ENCODE results near the gene CCDC60.

CCDC60 gene

GRCh38 chr12:119440803-119441360, 106.4 kb downstream of the CCDC60 start:
- TF ChIP-seq, protein P1, sequence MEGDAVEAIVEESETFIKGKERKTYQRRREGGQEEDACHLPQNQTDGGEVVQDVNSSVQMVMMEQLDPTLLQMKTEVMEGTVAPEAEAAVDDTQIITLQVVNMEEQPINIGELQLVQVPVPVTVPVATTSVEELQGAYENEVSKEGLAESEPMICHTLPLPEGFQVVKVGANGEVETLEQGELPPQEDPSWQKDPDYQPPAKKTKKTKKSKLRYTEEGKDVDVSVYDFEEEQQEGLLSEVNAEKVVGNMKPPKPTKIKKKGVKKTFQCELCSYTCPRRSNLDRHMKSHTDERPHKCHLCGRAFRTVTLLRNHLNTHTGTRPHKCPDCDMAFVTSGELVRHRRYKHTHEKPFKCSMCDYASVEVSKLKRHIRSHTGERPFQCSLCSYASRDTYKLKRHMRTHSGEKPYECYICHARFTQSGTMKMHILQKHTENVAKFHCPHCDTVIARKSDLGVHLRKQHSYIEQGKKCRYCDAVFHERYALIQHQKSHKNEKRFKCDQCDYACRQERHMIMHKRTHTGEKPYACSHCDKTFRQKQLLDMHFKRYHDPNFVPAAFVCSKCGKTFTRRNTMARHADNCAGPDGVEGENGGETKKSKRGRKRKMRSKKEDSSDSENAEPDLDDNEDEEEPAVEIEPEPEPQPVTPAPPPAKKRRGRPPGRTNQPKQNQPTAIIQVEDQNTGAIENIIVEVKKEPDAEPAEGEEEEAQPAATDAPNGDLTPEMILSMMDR (IDR thresholded peaks at IDR 0.05; ENCODE audit: low read depth, low read length) = no peak
- H3K4me3 ChIP-seq (ENCODE audit: low read depth, low read length) = no peak overlapping the region

GRCh38 chr12:119444462-119445044, 110.0 kb downstream of the CCDC60 start:
- H3K4me3 ChIP-seq (ENCODE audit: low read depth, low read length) = no peak overlapping the region
- TF ChIP-seq, protein P1 (IDR thresholded peaks at IDR 0.05; ENCODE audit: low read depth, low read length) = no peak

GRCh38 chr12:119446459-119446858, 111.9 kb downstream of the CCDC60 start:
- TF ChIP-seq, protein P1 (IDR thresholded peaks at IDR 0.05; ENCODE audit: low read depth, low read length) = no peak
- no peak overlapping the region for H3K4me3 ChIP-seq (ENCODE audit: low read depth, low read length)

DNA sequence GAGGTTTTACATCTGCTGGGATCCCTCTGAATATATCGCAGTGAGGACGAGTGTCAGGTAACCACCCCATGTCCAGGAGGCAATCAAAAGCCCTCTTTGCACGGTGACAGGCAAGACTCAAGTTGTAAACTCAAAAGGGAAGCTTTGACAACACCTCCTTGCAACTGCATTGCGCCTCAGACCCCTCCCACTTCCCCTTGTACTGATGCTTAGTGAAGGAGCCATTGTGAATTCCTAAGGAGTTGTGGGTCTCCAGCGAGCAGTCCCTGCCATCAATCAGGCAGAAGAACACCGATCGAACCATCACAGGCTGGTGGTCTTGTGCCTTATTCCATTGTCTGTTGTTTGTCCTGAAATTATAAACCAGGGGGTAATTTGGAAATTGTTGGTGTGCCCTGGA, 112.6 kb downstream of the CCDC60 start:
- TF ChIP-seq, protein P1 (IDR thresholded peaks at IDR 0.05; ENCODE audit: low read depth, low read length) = no peak
- no peak overlapping the region for H3K4me3 ChIP-seq (ENCODE audit: low read depth, low read length)

DNA sequence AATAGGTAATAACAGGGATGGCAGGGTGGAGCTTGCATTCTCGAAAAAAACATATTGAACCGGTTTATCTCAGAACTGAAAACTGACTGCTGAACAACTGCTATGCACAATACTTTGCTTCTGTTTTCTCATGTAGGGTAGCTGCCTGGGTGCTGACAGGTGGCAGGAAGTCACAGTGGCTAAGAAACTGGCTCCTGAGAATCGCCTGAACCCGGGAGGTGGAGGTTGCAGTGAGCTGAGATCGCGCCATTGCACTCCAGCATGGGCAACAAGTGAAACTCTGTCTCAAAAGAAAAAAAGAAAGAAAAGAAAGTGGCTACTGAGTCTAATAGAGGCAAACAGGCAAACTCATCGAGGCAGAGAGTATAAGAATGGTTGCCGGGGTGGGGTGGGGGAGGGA, 113.1 kb downstream of the CCDC60 start:
- no peak overlapping the region for H3K4me3 ChIP-seq (ENCODE audit: low read depth, low read length)
- TF ChIP-seq, protein P1 (IDR thresholded peaks at IDR 0.05; ENCODE audit: low read depth, low read length) = no peak

DNA sequence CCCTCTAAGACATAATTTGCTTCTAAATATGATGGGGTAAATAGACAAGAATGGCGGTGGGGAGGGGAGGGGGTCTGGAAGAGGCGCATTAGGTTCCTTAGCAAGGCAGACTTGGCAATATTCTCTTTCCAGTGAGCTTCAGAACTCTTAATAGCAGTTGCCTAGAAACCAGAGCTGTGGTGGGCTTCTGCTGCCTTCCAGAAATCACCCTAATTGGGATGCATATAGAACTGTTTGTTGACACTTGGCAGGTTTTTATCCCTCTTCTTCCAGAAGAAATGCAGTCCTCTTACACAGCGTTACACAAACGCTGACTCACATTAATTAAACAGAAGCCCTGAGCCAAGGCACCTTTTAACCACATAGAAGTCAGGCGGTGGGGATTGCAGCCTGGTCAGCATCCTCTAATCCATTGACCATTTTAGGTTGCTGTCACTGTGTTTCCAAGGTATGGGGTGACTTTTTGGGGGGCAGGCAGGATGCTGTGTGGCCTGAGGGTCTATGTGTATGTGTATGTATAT, 114.1 kb downstream of the CCDC60 start:
- no peak overlapping the region for H3K4me3 ChIP-seq (ENCODE audit: low read depth, low read length)
- TF ChIP-seq, protein P1 (IDR thresholded peaks at IDR 0.05; ENCODE audit: low read depth, low read length) = no peak

- H3K4me3 ChIP-seq (ENCODE audit: low read depth, low read length) = no peak overlapping the region
- TF ChIP-seq, protein P1 (IDR thresholded peaks at IDR 0.05; ENCODE audit: low read depth, low read length) = no peak
Observed at GRCh38 chr12:119450771-119451170, 116.2 kb downstream of the CCDC60 start.
